Endothelial cell of umbilical vein (primary cell): ENCODE data around the gene LTO1.

ENCODE experiments used
- CTCF ChIP-seq, 2 donors: IDR thresholded peaks; 1 replicate in 1 of 2; 2 replicates in 1 of 2; pipeline ENCODE4 v1.5.1; 2011; ENCODE audit warnings: low read length in 2 of 2, mild to moderate bottlenecking in 2 of 2, moderate library complexity in 2 of 2, control low read depth in 1 of 2, inconsistent platforms in 1 of 2, low read depth in 1 of 2; ENCODE audit not compliant: insufficient read depth in 1 of 2; ENCODE audit errors: extremely low read depth in 1 of 2
- EZH2 ChIP-seq: IDR thresholded peaks from 2 replicates; pipeline ENCODE4 v1.6.1; 2012; ENCODE audit warnings: borderline replicate concordance, low read depth, mild to moderate bottlenecking, moderate library complexity, low read length, inconsistent platforms; ENCODE audit not compliant: severe bottlenecking
- FOS ChIP-seq: IDR thresholded peaks from 2 replicates; pipeline ENCODE4 v1.6.1; 2011; ENCODE audit warnings: mild to moderate bottlenecking, low read length, moderate library complexity, borderline replicate concordance; ENCODE audit not compliant: insufficient read depth
- GATA2 ChIP-seq: IDR thresholded peaks from 2 replicates; pipeline ENCODE4 v1.7.0; 2011; ENCODE audit warnings: low read depth, mild to moderate bottlenecking, moderate library complexity, mixed read lengths, low read length; ENCODE audit not compliant: insufficient read length, insufficient read depth
- JUN ChIP-seq: IDR thresholded peaks from 2 replicates; pipeline ENCODE4 v1.6.1; 2011; ENCODE audit warnings: borderline replicate concordance, low read depth; ENCODE audit not compliant: insufficient read length, insufficient read depth
- MAX ChIP-seq: IDR thresholded peaks from 2 replicates; pipeline ENCODE4 v1.6.1; 2011; ENCODE audit not compliant: insufficient read depth, insufficient read length
- MYC ChIP-seq: IDR thresholded peaks from one replicate; pipeline ENCODE4 v1.6.1; 2011; ENCODE audit warnings: mild to moderate bottlenecking, low read depth, low read length
- POLR2A ChIP-seq: IDR thresholded peaks from 2 replicates; pipeline ENCODE4 v1.6.1; 2012; ENCODE audit warnings: low read depth, mild to moderate bottlenecking, control low read depth, low read length

- TF ChIP-seq CTCF (IDR thresholded peaks at IDR 0.05; ENCODE audit: extremely low read depth in 1 of 2, insufficient read depth in 1 of 2, low read depth in 1 of 2, low read length in 2 of 2) (no peak), GATA2 (no peak), POLR2A (peak; percentile 30), EZH2 (no peak), MAX (no peak), FOS (no peak), JUN (no peak), MYC (no peak)
Measured at GRCh38 chr11:69641681-69642548, 33.2 kb downstream of the LTO1 start.
